ENCODE results near the gene ARHGEF11.

DNA sequence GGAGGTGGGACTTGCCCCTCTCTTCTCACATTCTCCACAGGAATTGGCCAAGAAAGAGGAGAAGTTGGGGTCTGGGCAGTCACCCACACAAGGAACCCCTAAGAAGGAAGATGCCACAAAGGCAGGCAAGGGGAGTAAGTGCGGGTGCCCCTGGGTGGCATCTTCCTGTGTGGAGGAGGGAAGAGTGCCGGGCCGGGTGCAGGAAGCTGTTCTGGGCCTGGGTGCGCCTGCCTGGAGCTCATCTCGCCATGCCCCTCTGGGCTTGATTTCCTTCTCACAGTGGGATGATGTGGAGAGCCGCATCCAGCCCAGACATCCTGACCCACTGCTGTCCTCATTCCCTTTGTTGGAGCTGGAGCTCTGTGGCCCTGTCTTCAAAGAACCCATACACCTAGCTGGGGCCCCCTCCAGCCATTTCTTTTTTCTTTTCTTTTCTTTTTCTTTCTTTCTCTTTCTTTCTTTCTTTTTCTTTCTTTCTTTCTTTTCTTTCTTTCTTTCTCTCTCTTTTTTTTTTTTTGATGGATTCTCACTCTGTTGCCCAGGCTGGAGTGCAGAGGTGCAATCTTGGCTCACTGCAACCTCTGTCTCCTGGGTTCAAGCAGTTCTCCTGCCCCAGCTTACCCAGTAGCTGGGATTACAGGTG is 115.8 kb downstream of the ARHGEF11 start:
- TF ChIP-seq, protein P1, sequence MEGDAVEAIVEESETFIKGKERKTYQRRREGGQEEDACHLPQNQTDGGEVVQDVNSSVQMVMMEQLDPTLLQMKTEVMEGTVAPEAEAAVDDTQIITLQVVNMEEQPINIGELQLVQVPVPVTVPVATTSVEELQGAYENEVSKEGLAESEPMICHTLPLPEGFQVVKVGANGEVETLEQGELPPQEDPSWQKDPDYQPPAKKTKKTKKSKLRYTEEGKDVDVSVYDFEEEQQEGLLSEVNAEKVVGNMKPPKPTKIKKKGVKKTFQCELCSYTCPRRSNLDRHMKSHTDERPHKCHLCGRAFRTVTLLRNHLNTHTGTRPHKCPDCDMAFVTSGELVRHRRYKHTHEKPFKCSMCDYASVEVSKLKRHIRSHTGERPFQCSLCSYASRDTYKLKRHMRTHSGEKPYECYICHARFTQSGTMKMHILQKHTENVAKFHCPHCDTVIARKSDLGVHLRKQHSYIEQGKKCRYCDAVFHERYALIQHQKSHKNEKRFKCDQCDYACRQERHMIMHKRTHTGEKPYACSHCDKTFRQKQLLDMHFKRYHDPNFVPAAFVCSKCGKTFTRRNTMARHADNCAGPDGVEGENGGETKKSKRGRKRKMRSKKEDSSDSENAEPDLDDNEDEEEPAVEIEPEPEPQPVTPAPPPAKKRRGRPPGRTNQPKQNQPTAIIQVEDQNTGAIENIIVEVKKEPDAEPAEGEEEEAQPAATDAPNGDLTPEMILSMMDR (conservative IDR thresholded peaks at IDR 0.05), result no peak
- TF ChIP-seq EZH2 (IDR thresholded peaks at IDR 0.05; ENCODE audit: low read depth), result no peak
